NCI-H187 treated with DMSO at 0.1 percent for 48 hours (cell line): Measurements from ENCODE around the gene MRAP2.

Source experiments
- DNase-seq: peaks from one replicate; lab custom pipeline; 2025; lab: John Stamatoyannopoulos, UW

The MRAP2 gene

GRCh38 chr6:84033523-84034451, at the start of gene MRAP2:
MRAP2 (plus strand) TSS chr6:84033772; CDS start chr6:84055319, 21,547 bp downstream.
- DNase-seq: no peak

- no peak for DNase-seq
Observed at GRCh38 chr6:83984411-83984810, 49.2 kb upstream of the MRAP2 start.

DNA sequence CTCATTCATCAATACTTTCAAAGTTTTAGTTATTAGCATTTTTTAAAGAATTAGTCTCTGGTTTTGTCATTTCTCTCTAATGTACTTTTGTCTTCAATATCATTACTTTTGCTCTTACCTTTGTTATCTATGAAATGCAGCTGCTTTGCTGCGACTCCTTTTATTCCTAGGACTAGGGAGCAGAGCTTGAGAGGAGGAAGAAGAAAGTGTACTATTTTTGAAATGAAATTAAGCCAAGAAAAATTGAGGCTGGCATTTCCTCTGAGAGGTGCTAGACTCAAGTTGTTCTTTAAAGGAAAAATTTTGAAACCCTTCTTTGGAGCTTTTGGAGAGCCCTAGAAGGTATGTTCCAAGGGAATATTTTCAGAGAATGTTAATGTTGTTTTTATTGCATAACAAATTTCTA, 48.3 kb upstream of the MRAP2 start:
- no peak for DNase-seq

DNA sequence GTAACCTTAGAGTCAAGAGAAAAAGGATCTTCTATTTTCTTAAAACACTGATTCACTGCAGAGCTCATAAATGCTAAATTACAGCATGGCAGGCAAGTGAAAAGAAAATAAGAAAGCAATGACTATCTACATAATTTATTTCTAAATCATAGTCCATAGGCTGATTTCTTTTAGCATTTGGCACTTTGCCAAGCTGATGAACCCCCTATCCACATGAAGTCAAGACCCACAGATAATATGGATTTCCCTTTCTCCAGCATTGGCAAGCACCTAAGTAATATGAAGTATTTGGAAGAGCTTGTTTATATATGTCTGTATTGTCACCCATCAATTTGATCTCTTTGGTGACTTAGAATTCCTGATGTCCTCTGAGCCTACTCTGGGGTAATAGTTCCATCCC, 47.9 kb upstream of the MRAP2 start:
- no peak for DNase-seq

- no peak for DNase-seq
Observed at GRCh38 chr6:83998021-83998584, 35.5 kb upstream of the MRAP2 start.

DNA sequence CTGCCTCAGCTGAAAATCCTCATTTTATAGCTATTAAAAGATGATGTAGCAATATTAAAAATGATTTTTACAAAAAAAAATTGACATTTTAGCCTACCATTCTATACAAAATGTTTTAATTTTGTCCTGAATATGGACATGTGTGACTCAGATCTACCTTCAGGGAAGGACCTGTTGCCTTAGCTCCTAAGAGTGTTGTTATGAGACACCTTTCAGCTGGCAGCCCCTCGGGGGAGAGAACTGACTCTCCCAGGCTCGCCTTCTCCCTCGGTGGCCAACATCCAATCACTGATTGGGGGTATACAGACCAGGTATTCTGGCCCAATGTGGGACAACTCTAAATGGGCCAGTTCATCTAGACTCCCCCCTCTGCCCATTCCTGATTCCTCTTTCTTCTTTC, 32.5 kb upstream of the MRAP2 start:
- DNase-seq: no peak

GRCh38 chr6:84002226-84002625, 31.3 kb upstream of the MRAP2 start:
- no peak for DNase-seq

GRCh38 chr6:84003131-84003530, 30.4 kb upstream of the MRAP2 start:
- no peak for DNase-seq

DNA sequence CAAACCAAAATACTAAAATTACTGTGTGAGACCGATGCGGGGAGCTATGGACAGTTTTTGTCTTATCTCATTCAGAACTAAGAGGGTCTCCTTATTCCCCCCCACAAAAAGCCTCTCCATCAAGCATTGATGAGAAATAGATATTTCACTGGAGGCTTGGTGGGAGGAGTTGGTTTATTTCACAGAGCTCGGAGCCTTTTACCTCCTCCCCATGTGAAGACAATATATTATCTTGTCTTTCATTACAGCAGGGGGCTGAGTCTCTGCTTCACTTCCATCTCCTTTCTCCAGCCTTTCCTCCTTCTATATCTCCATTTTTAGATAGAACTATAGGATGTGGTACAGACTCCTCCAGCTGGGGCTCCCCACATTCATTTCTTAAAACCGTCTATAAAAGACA, 29.9 kb upstream of the MRAP2 start:
- DNase-seq: no peak

DNA sequence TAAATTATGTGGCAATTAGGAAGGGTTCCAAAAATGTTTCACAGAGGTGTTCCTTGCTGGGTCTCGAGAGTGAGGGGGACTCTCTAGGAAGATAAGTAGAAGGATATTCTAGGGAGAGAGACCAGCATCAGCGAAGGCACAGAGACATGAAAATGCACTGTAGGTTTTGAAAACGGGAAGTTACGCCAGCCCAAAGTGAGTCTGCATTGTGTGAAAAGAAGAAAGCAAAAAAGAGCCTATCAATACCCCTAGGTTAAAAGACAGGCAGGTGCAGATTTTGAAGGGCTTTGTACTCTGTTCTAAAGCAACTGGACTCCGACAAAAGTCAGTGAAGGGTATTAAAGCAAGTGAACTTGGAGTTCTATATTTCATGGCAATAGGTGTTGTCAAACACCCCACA, 25.7 kb upstream of the MRAP2 start:
- no peak for DNase-seq

DNA sequence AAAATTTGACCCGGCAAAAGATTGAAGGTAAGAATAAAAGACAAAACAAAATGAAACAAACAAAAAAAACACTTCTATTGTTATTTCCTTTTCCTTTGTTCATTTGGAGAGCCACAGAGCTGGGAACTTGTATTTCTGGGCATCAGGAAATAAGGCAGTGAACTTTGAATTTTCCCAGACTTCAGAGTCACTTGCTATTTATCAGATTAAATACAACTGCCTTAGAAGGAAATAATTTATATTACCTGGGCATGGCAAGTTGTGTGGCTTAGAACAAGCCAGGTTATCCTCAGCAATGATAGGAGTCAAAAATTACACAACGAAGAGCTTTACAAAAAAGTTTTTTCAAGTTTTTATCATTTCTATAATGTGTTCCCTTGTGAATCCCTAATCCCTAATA, 20.2 kb upstream of the MRAP2 start:
- no peak for DNase-seq

GRCh38 chr6:84013931-84014330, 19.6 kb upstream of the MRAP2 start:
- no peak for DNase-seq

GRCh38 chr6:84016029-84016428, 17.5 kb upstream of the MRAP2 start:
- no peak for DNase-seq

DNA sequence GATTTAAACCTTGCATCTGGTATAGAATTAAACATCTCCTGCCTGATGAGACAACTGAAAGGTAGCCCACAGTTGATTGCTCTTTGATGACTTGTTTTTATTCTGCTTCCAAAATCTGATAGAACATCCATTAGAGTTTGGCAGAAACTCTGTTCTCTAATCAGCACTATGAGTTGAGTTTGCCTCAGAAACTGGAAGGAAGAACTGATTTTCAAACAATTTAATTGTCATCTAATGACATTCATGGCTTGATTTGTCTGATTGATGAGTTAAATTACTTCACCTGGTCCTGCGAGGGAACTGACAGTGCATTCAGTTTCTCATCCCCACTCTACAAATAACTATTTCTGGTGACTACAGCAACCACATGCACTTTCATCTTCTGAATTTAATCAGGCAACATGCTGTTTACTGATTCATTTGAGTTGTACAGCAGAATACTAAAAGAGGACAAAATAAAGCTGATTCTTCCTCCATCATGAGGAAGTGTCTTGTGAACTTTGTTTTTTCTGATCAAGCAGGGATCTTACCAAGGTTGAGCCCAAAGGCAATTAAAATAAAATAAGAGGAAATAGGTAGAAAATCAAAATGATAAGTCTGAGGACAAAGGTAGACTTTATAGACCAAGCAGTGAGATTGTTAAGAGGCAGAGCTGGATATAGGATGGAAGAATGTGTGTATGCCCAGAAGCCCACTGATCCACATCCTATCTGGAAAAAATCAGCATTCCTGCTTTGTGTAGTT, 15.7 kb upstream of the MRAP2 start:
- no peak for DNase-seq

DNA sequence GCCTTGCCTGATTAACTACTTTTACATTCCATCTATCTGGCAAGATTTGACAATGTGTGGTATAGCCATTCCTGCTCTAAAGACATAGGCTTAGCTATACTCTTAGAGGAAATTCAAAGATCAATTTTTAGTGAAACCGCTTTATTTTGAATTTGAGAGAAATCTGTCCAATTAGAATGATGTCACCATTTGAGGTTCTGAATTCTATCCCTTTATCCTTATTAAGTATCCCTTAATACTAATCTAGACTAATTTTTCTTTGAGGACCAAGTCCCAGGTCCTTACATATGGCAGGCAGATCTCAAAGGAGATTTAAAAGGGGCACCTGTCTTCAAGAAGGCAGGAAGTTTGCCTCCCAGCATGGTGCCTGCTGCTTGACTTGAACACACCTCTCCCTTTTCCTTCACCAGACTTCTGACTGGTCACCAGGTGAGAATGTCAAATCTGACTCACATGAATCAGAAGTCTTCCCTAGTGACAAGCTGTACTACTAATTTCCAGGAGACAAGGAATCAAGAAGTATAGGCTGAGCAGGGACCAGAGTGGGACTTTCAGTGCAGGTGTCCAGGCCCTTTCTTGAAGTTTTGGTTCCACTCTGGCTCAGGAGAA, 15.0 kb upstream of the MRAP2 start:
- no peak for DNase-seq

DNA sequence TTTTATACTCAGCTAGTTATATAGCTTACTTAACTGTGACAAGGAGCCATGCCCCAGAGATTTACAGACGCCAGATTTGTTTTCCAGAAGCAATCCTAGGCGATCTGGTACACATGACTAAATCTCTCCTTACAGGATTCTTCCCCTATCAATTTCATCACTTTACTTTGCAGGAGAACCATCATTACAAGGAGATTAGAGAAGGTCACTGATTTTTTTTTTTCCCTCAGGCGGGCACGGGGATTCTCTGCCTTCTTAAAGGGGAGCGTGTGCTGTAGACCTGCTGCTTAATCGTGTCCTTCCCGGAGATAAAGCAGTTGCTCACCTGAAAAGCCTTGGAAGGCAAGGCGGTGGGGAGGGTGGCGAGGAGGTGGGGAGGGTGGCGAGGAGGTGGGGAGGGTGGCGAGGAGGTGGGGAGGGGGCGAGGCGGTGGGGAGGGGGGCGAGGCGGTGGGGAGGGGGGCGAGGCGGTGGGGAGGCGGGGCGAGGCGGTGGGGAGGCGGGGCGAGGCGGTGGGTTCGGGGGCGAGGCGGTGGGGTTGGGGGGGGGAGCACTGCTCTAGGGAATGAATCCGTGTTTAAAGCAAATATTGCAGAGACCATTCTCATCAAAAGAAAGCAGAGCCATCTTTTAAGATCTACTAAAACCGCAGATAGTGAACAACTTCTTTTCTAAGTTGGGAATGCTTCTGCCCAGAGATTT, 14.3 kb upstream of the MRAP2 start:
- no peak for DNase-seq

- DNase-seq: no peak
Observed at GRCh38 chr6:84019842-84020211, 13.7 kb upstream of the MRAP2 start.

DNA sequence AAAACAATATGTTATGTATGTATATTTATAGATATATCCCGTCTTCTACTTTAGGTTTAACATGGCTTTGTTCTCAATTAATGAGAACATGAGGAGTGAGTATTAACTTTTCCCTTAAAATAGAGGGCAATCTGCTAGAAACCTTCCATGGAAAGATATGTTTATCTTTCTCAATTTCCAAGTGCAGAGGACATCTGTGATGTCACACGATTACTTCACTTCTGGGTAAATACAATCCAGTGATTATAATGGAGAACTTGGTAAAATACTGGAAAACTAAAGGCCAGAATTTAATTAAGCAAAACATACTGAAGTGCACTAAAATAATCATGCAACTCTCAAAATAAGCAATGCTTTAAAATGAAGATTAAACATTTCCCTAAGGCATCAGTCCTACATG, 11.9 kb upstream of the MRAP2 start:
- DNase-seq: no peak

- DNase-seq: no peak
Observed at GRCh38 chr6:84026721-84027164, 6.8 kb upstream of the MRAP2 start.

- no peak for DNase-seq
Observed at GRCh38 chr6:84027340-84028181, 6.0 kb upstream of the MRAP2 start.

DNA sequence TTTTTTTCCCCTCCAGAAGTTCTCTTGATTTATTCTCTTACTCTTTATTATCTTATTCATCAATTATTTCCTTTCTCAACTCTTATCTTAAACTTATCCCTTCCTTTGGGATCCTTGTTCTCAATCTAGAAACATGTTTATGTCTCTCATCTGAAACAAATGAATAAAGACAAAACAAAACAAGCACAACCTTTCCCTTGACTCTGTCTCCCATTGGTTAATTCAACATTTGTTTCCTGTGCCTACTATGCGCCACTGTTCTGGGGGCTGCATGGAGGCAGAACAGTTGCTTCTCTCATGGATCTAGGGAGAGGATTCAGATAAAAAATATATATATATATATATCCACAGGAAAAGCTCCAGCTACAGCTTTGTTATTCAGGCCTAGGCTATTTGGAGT, 5.2 kb upstream of the MRAP2 start:
- DNase-seq: no peak
